ENCODE results near the gene OPN4.
"Not testable (repeated sequence)": the region's sequence is repeated elsewhere in the genome, so short reads cannot be mapped to it uniquely, and the experiment has no call there.

Gene OPN4

GRCh38 chr10:86644152-86644793, 10.1 kb upstream of the OPN4 start:
- DNase-seq (no peak), ATAC-seq (ENCODE audit: insufficient read depth, low read depth) (no peak)
- no peaks in the 10 kb centered on the region for H4K20me1 ChIP-seq (ENCODE audit: insufficient read depth, low read length)
- H3K9ac ChIP-seq (ENCODE audit: low read depth, low read length), result no peak overlapping the region
- H3K79me2 ChIP-seq (ENCODE audit: insufficient read depth, low read length), result no peaks in the 10 kb centered on the region
- H3K27ac ChIP-seq (ENCODE audit: low read length), result no peak overlapping the region
- peaks cover 2% of the 10 kb centered on the region for H3K9me3 ChIP-seq (ENCODE audit: insufficient read depth, low read length, severe bottlenecking)
- no peaks in the 10 kb centered on the region for H3K4me1 ChIP-seq (ENCODE audit: insufficient read depth, low read length)
- H3K4me3 ChIP-seq (ENCODE audit: low read depth in 1 of 2, low read length in 2 of 2), result no peak overlapping the region
- H3K27me3 ChIP-seq (ENCODE audit: insufficient read depth, low read length, poor library complexity), result no peaks in the 10 kb centered on the region
- H2AFZ ChIP-seq (ENCODE audit: low read depth, low read length), result no peak overlapping the region
- TF ChIP-seq EZH2 (IDR thresholded peaks at IDR 0.05; ENCODE audit: borderline replicate concordance, low read depth, low read length, severe bottlenecking), result no peak
- TF ChIP-seq CTCF (IDR thresholded peaks at IDR 0.05; ENCODE audit: borderline replicate concordance, extremely low read depth, low read length, poor library complexity, severe bottlenecking), result peak; percentile 19
- no peaks in the 10 kb centered on the region for H3K36me3 ChIP-seq (ENCODE audit: insufficient read depth, low read length)
- H3K4me2 ChIP-seq (ENCODE audit: insufficient read depth, low read length), result no peak overlapping the region

GRCh38 chr10:86644794-86645445, 9.4 kb upstream of the OPN4 start:
- Histone ChIP-seq H3K27me3 (ENCODE audit: insufficient read depth, low read length, poor library complexity) (no peaks in the 10 kb centered on the region), H3K4me2 (ENCODE audit: insufficient read depth, low read length) (no peak overlapping the region), H4K20me1 (ENCODE audit: insufficient read depth, low read length) (no peaks in the 10 kb centered on the region), H3K4me1 (ENCODE audit: insufficient read depth, low read length) (no peaks in the 10 kb centered on the region), H3K27ac (ENCODE audit: low read length) (no peak overlapping the region), H3K9ac (ENCODE audit: low read depth, low read length) (no peak overlapping the region), H3K36me3 (ENCODE audit: insufficient read depth, low read length) (no peaks in the 10 kb centered on the region), H3K9me3 (ENCODE audit: insufficient read depth, low read length, severe bottlenecking) (peaks cover 2% of the 10 kb centered on the region), H2AFZ (ENCODE audit: low read depth, low read length) (no peak overlapping the region), H3K79me2 (ENCODE audit: insufficient read depth, low read length) (no peaks in the 10 kb centered on the region), H3K4me3 (ENCODE audit: low read depth in 1 of 2, low read length in 2 of 2) (no peak overlapping the region)
- no peak for ATAC-seq (ENCODE audit: insufficient read depth, low read depth)
- TF ChIP-seq CTCF (IDR thresholded peaks at IDR 0.05; ENCODE audit: borderline replicate concordance, extremely low read depth, low read length, poor library complexity, severe bottlenecking) (no peak), EZH2 (IDR thresholded peaks at IDR 0.05; ENCODE audit: borderline replicate concordance, low read depth, low read length, severe bottlenecking) (no peak)
- no peak for DNase-seq

- not testable (repeated sequence) for H2AFZ ChIP-seq (ENCODE audit: low read depth, low read length); ATAC-seq (ENCODE audit: insufficient read depth, low read depth); H3K79me2 ChIP-seq (ENCODE audit: insufficient read depth, low read length); H3K9me3 ChIP-seq (ENCODE audit: insufficient read depth, low read length, severe bottlenecking); H3K27me3 ChIP-seq (ENCODE audit: insufficient read depth, low read length, poor library complexity); H3K9ac ChIP-seq (ENCODE audit: low read depth, low read length); H3K27ac ChIP-seq (ENCODE audit: low read length); H3K36me3 ChIP-seq (ENCODE audit: insufficient read depth, low read length); H3K4me1 ChIP-seq (ENCODE audit: insufficient read depth, low read length); H4K20me1 ChIP-seq (ENCODE audit: insufficient read depth, low read length); H3K4me3 ChIP-seq (ENCODE audit: low read depth in 1 of 2, low read length in 2 of 2); H3K4me2 ChIP-seq (ENCODE audit: insufficient read depth, low read length); DNase-seq
Observed at GRCh38 chr10:86645621-86646165, 8.7 kb upstream of the OPN4 start.

- Histone ChIP-seq H3K27me3 (ENCODE audit: insufficient read depth, low read length, poor library complexity) (no peaks in the 10 kb centered on the region), H3K9ac (ENCODE audit: low read depth, low read length) (no peak overlapping the region), H3K79me2 (ENCODE audit: insufficient read depth, low read length) (no peaks in the 10 kb centered on the region), H3K36me3 (ENCODE audit: insufficient read depth, low read length) (no peaks in the 10 kb centered on the region), H3K4me1 (ENCODE audit: insufficient read depth, low read length) (no peaks in the 10 kb centered on the region), H3K27ac (ENCODE audit: low read length) (no peak overlapping the region), H2AFZ (ENCODE audit: low read depth, low read length) (no peak overlapping the region), H3K9me3 (ENCODE audit: insufficient read depth, low read length, severe bottlenecking) (no peaks in the 10 kb centered on the region), H4K20me1 (ENCODE audit: insufficient read depth, low read length) (no peaks in the 10 kb centered on the region; the same call in 1 of the 2 replicates), H3K4me3 (ENCODE audit: low read depth in 1 of 2, low read length in 2 of 2) (no peak overlapping the region), H3K4me2 (ENCODE audit: insufficient read depth, low read length) (no peak overlapping the region)
- TF ChIP-seq CTCF (IDR thresholded peaks at IDR 0.05; ENCODE audit: borderline replicate concordance, extremely low read depth, low read length, poor library complexity, severe bottlenecking), result no peak
- no peak for TF ChIP-seq EZH2 (IDR thresholded peaks at IDR 0.05; ENCODE audit: borderline replicate concordance, low read depth, low read length, severe bottlenecking)
- ATAC-seq (ENCODE audit: insufficient read depth, low read depth), result no peak
- DNase-seq, result no peak
Observed at GRCh38 chr10:86646532-86646931, 7.8 kb upstream of the OPN4 start.
